GM21360 (cell line): ENCODE results near the gene DGKQ.
A peak's percentile ranks its signal among the peaks of the same experiment; 100 is the strongest.
"Not testable (repeated sequence)": the region's sequence is repeated elsewhere in the genome, so short reads cannot be mapped to it uniquely, and the experiment has no call there.

Experiments
- ATAC-seq: cut with Tn5 transposase; IDR thresholded peaks from one replicate; pipeline ENCODE4 v1.9.1; 2021; ENCODE audit warnings: mild to moderate bottlenecking, moderate library complexity; ENCODE audit not compliant: unreplicated experiment

Gene DGKQ

DNA sequence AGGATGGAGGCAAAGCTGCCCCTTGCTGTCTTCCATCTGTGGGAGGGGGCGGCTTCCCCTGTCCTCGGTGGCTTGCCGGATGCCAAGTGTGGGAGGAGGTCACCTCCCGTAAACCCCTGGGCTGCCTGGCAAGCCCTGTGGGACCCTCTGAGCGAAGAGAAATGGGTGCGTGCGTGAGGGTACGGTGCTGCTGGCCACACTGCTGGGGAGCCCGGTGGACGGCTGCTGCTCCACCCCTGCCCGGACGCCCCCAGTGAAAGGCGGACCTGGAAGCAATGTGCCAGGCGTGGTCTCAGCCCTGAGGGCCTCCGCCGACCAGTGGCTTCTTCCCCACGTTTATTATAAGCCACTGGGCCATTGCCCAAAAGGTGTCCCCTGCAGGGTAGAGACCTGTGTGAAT, 8.9 kb upstream of the DGKQ start:
- ATAC-seq = no peak

DNA sequence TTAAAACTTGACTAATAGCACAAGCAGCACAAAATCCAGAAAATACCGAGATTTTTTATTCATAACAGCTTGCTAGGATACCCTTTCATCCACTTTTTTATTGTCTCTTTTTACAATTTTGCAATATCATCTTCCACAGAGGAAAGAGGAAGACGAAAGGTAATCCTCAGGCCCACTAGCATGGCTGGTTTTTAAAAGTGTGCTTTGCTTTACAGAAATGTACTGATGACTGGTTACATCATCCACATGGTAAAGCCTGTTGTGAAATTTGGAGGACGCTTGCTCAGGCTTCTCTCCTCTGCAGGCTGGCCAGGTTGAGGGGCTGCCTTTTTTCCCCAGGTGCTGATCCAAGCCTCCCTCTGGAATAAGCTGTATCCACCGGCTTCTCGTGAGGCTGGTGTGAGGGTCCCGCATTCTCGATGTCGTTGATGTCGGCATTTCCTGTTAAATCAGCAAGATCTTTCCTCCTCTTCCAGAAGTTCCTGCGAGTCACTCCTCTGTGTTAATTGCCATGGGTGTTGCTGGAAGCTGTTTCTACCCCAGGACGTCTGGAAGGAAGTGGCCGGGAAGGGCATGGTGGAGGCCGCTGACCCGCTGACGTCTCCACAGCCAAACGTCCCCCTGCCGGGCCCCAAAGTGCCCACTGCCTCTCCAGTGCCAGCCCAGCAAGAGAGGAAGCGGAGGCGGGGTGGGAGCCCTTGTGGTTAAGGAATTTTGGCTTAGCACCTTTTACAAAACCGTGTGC, 5.8 kb upstream of the DGKQ start:
- ATAC-seq = no peak

DNA sequence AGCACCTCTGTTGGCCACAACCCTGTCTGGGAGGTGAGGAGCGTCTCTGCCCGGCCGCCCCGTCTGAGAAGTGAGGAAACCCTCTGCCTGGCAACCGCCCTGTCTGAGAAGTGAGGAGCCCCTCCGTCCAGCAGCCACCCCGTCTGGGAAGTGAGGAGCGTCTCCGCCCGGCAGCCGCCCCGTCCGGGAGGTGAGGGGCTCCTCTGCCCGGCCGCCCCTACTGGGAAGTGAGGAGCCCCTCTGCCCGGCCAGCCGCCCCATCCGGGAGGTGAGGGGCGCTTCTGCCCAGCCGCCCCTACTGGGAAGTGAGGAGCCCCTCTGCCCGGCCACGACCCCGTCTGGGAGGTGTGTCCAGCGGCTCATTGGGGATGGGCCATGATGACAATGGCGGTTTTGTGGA, 2.6 kb upstream of the DGKQ start:
- not testable (repeated sequence) for ATAC-seq

GRCh38 chr4:974668-975067, 1.3 kb upstream of the DGKQ start:
- ATAC-seq = no peak

GRCh38 chr4:972651-973424, 531 bp downstream of the DGKQ start:
- peak; percentile 38 for ATAC-seq

DNA sequence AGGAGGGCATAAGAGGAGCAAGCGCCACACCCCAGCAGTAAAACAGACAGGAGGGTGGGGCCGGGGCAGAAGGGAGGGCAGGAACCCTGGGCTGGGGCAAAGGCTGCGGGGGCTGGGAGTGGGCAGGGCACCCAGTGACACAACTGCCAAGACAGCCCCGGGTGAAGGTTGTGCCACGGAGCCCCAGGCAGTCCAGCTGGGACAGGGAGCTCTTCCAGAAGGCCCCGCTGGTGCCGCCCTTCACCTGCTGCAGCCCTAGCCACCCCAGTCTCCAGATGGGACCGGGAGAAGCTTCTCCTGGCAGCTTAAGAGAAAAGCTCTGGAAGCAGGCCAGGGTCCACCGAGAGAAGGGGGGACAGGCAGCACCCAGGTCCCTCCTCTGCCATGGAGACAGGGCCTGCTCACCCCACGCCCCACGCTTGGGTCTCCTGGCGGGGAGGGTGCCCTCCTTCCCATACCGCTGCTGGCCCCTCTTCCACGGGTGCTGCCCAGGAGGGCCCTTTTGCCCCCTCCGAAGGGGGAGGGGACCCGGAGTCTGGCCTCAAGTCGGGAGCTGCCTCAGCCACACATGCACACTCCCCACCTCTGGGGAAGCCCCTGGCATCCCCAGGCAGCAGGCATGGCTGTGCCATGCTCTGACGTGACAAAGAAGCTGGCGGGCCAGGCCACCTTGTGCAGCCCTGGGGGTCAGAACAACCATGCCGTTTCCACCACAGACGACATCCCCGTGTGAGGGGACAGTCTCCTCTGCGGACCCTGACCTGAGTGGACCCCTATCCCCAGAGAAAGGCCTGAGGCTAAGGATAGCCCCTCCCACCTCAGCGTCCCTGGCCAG, 1.5 kb downstream of the DGKQ start:
- ATAC-seq = no peak

GRCh38 chr4:970854-971520, 2.4 kb downstream of the DGKQ start:
- ATAC-seq = no peak

GRCh38 chr4:970046-970745, 3.2 kb downstream of the DGKQ start:
- no peak for ATAC-seq

GRCh38 chr4:968621-969394, 4.6 kb downstream of the DGKQ start:
- ATAC-seq = no peak

GRCh38 chr4:968221-968620, 5.1 kb downstream of the DGKQ start:
- no peak for ATAC-seq

DNA sequence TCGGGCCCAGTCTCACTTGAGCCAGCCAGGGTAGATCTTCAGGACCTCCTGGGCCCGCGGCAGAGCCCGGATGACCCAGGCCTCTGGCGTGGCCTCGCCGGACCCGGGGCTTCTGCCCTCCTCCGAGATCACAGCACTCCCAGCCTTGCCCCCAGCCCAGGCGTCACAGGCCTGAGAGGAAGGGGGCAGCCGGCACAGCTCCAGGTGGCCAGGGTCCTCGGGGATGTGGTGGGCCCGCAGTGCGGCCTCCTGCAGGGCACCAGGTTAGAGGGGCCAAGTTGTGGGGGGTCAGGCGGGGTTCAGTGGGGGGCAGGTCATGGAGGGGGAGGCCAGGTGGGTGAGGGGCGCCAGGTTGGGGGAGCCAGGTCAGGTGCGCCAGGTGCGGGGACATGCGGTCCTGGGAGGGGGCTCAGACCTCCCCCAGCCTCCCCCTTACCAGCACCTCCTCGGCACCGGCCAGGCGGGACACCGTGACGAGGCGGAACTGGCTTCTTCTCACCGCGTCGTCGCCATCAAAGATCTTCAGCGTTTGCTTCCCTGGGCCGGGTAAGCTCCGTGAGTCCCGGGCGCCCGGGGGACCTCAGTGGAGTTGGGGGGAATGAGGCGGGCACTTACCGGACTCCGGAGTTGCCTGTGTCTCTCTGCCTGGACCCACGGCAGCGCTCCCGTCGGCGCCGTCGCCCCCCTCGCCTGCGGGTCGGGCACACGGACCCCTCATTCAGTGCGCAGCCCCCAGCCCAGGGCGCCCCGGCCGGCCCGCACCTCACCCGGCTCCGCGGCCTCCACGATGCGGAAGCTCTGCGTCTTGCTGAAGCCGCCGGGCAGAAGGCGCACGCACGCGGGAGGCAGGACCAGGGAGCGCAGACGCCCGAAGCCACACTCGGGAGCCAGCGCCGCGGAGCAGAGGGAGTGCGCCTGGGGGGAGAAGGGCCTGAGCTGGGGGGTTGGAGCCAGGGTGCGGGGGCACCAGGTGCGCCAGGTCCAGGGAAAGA, 6.0 kb downstream of the DGKQ start:
- no peak for ATAC-seq

GRCh38 chr4:966266-967112, 6.9 kb downstream of the DGKQ start:
- no peak for ATAC-seq

GRCh38 chr4:965766-966134, 7.6 kb downstream of the DGKQ start:
- no peak for ATAC-seq

GRCh38 chr4:965048-965765, 8.2 kb downstream of the DGKQ start:
- ATAC-seq = no peak

- ATAC-seq = no peak
These were observed 8.9 kb downstream of the DGKQ start for GRCh38 chr4:964346-965025.
